ENCODE results near the gene STYK1. TPM values are rescaled to one million over a fixed set of nuclear protein-coding genes. Genes with fewer than 3 reads are reported as not detected.
"Not testable (repeated sequence)": the region's sequence is repeated elsewhere in the genome, so short reads cannot be mapped to it uniquely, and the experiment has no call there.

Gene STYK1
- total RNA-seq, 2 experiments from 2014 or later = 0.60 to 0.71 TPM

- no peak overlapping the region for H3K27ac Mint-ChIP-seq
- peaks cover 28% of the 10 kb centered on the region for H3K4me1 Mint-ChIP-seq
- no peaks in the 10 kb centered on the region for H3K36me3 Mint-ChIP-seq (ENCODE audit: low read depth)
- H3K27me3 Mint-ChIP-seq = peaks cover 58% of the 10 kb centered on the region
- no peak for DNase-seq
- no peak overlapping the region for H3K4me3 Mint-ChIP-seq
- H3K9me3 Mint-ChIP-seq = no peaks in the 10 kb centered on the region
- ChIA-PET CTCF (interaction anchor here (0.5 kb wide), 1 partner anchor 38 kb away, joined by 3 read pairs; no protein-coding TSS in a partner anchor), POLR2A (no interaction called here)
Measured at GRCh38 chr12:10668526-10668925, 5.3 kb downstream of the STYK1 start.

GRCh38 chr12:10667581-10667980 is 6.3 kb downstream of the STYK1 start:
- peaks cover 53% of the 10 kb centered on the region for H3K27me3 Mint-ChIP-seq
- H3K27ac Mint-ChIP-seq = no peak overlapping the region
- H3K4me1 Mint-ChIP-seq = peaks cover 19% of the 10 kb centered on the region
- no peaks in the 10 kb centered on the region for H3K9me3 Mint-ChIP-seq
- ChIA-PET CTCF (no interaction called here), POLR2A (no interaction called here)
- DNase-seq = no peak
- no peaks in the 10 kb centered on the region for H3K36me3 Mint-ChIP-seq (ENCODE audit: low read depth)
- H3K4me3 Mint-ChIP-seq = no peak overlapping the region

- peaks cover 50% of the 10 kb centered on the region for H3K27me3 Mint-ChIP-seq
Measured at GRCh38 chr12:10664499-10664898, 9.4 kb downstream of the STYK1 start.

GRCh38 chr12:10663869-10664268 is 10.0 kb downstream of the STYK1 start:
- H3K36me3 Mint-ChIP-seq (ENCODE audit: low read depth) = no peaks in the 10 kb centered on the region

More at GRCh38 chr12:10664499-10664898, 9.4 kb downstream of the STYK1 start:
- DNase-seq = no peak
- Mint-ChIP-seq H3K9me3 (no peaks in the 10 kb centered on the region), H3K4me3 (no peak overlapping the region), H3K27ac (no peak overlapping the region), H3K36me3 (ENCODE audit: low read depth) (no peaks in the 10 kb centered on the region), H3K4me1 (peaks cover 5% of the 10 kb centered on the region)
- ChIA-PET POLR2A (no interaction called here), CTCF (no interaction called here)

GRCh38 chr12:10661338-10661737 is 12.5 kb downstream of the STYK1 start:
- DNase-seq = no peak
- Mint-ChIP-seq H3K27me3 (peaks cover 42% of the 10 kb centered on the region), H3K4me3 (no peak overlapping the region), H3K9me3 (no peaks in the 10 kb centered on the region), H3K36me3 (ENCODE audit: low read depth) (no peaks in the 10 kb centered on the region), H3K27ac (no peak overlapping the region), H3K4me1 (no peaks in the 10 kb centered on the region)
- ChIA-PET POLR2A (no interaction called here), CTCF (no interaction called here)

More at GRCh38 chr12:10663869-10664268, 10.0 kb downstream of the STYK1 start:
- ChIA-PET POLR2A (no interaction called here), CTCF (no interaction called here)
- no peak overlapping the region for H3K4me3 Mint-ChIP-seq
- no peak for DNase-seq
- peaks cover 47% of the 10 kb centered on the region for H3K27me3 Mint-ChIP-seq
- H3K4me1 Mint-ChIP-seq = peaks cover 4% of the 10 kb centered on the region
- H3K27ac Mint-ChIP-seq = no peak overlapping the region
- no peaks in the 10 kb centered on the region for H3K9me3 Mint-ChIP-seq

- no peak for DNase-seq
- no peaks in the 10 kb centered on the region for H3K4me1 Mint-ChIP-seq
- ChIA-PET POLR2A (no interaction called here), CTCF (no interaction called here)
- H3K27me3 Mint-ChIP-seq = peaks cover 24% of the 10 kb centered on the region
- H3K27ac Mint-ChIP-seq = no peak overlapping the region
- H3K36me3 Mint-ChIP-seq (ENCODE audit: low read depth) = no peaks in the 10 kb centered on the region
- H3K9me3 Mint-ChIP-seq = no peaks in the 10 kb centered on the region
- no peak overlapping the region for H3K4me3 Mint-ChIP-seq
Measured at GRCh38 chr12:10654003-10654402, 19.8 kb downstream of the STYK1 start.

- CTCF ChIA-PET = no interaction called here
- H3K36me3 Mint-ChIP-seq (ENCODE audit: low read depth) = peaks cover 2% of the 10 kb centered on the region
- POLR2A ChIA-PET = no interaction called here
- peaks cover 7% of the 10 kb centered on the region for H3K9me3 Mint-ChIP-seq
- H3K27ac Mint-ChIP-seq = no peak overlapping the region
- no peak for DNase-seq
- peaks cover 18% of the 10 kb centered on the region for H3K27me3 Mint-ChIP-seq
- no peak overlapping the region for H3K4me3 Mint-ChIP-seq
- no peaks in the 10 kb centered on the region for H3K4me1 Mint-ChIP-seq
Measured at GRCh38 chr12:10652192-10652591, 21.7 kb downstream of the STYK1 start.

GRCh38 chr12:10646576-10646975 is 27.3 kb downstream of the STYK1 start:
- H3K4me1 Mint-ChIP-seq, POLR2A ChIA-PET, H3K4me3 Mint-ChIP-seq, H3K27ac Mint-ChIP-seq, DNase-seq, CTCF ChIA-PET: not testable (repeated sequence)
- Mint-ChIP-seq H3K36me3 (ENCODE audit: low read depth) (peaks cover 15% of the 10 kb centered on the region), H3K27me3 (peaks cover 17% of the 10 kb centered on the region), H3K9me3 (peaks cover 30% of the 10 kb centered on the region)

GRCh38 chr12:10645910-10646309 is 27.9 kb downstream of the STYK1 start:
- Mint-ChIP-seq H3K4me1 (no peaks in the 10 kb centered on the region), H3K9me3 (peaks cover 30% of the 10 kb centered on the region), H3K27ac (no peak overlapping the region), H3K27me3 (peaks cover 21% of the 10 kb centered on the region), H3K4me3 (no peak overlapping the region), H3K36me3 (ENCODE audit: low read depth) (peaks cover 15% of the 10 kb centered on the region)
- no peak for DNase-seq
- CTCF ChIA-PET = no interaction called here
- POLR2A ChIA-PET = no interaction called here

- H3K27me3 Mint-ChIP-seq = peaks cover 20% of the 10 kb centered on the region
- DNase-seq = no peak
- H3K9me3 Mint-ChIP-seq = peaks cover 23% of the 10 kb centered on the region
- ChIA-PET CTCF (no interaction called here), POLR2A (no interaction called here)
- H3K27ac Mint-ChIP-seq = no peak overlapping the region
- H3K4me1 Mint-ChIP-seq = no peaks in the 10 kb centered on the region
- peaks cover 12% of the 10 kb centered on the region for H3K36me3 Mint-ChIP-seq (ENCODE audit: low read depth)
- H3K4me3 Mint-ChIP-seq = no peak overlapping the region
Measured at GRCh38 chr12:10641735-10642500, 31.9 kb downstream of the STYK1 start.

- Mint-ChIP-seq H3K9me3 (no peaks in the 10 kb centered on the region), H3K27ac (no peak overlapping the region), H3K27me3 (peaks cover 30% of the 10 kb centered on the region), H3K4me3 (no peak overlapping the region), H3K4me1 (no peaks in the 10 kb centered on the region), H3K36me3 (ENCODE audit: low read depth) (no peaks in the 10 kb centered on the region)
- DNase-seq = no peak
- CTCF ChIA-PET = no interaction called here
- POLR2A ChIA-PET = no interaction called here
Measured at GRCh38 chr12:10638728-10639127, 35.1 kb downstream of the STYK1 start.

- Mint-ChIP-seq H3K27ac (no peak overlapping the region), H3K9me3 (no peaks in the 10 kb centered on the region), H3K4me1 (no peaks in the 10 kb centered on the region), H3K27me3 (peaks cover 32% of the 10 kb centered on the region), H3K4me3 (no peak overlapping the region), H3K36me3 (ENCODE audit: low read depth) (no peaks in the 10 kb centered on the region)
- POLR2A ChIA-PET = no interaction called here
- CTCF ChIA-PET = no interaction called here
- DNase-seq = no peak
Measured at GRCh38 chr12:10636611-10637010, 37.2 kb downstream of the STYK1 start.

GRCh38 chr12:10636124-10636523 is 37.7 kb downstream of the STYK1 start:
- Mint-ChIP-seq H3K9me3 (no peaks in the 10 kb centered on the region), H3K36me3 (ENCODE audit: low read depth) (no peaks in the 10 kb centered on the region), H3K4me1 (no peaks in the 10 kb centered on the region), H3K27ac (no peak overlapping the region), H3K4me3 (no peak overlapping the region), H3K27me3 (peaks cover 30% of the 10 kb centered on the region)
- DNase-seq = no peak
- CTCF ChIA-PET = no interaction called here
- POLR2A ChIA-PET = no interaction called here

- Mint-ChIP-seq H3K9me3 (no peaks in the 10 kb centered on the region), H3K36me3 (ENCODE audit: low read depth) (no peaks in the 10 kb centered on the region), H3K4me3 (no peak overlapping the region), H3K27ac (no peak overlapping the region), H3K4me1 (no peaks in the 10 kb centered on the region), H3K27me3 (peaks cover 27% of the 10 kb centered on the region)
- ChIA-PET CTCF (no interaction called here), POLR2A (no interaction called here)
- DNase-seq = no peak
Measured at GRCh38 chr12:10635306-10635705, 38.5 kb downstream of the STYK1 start.
